HepG2 (cell line): Measurements from ENCODE around the gene KRT34. TPM values are rescaled to one million over a fixed set of nuclear protein-coding genes. Genes with fewer than 3 reads are reported as not detected.

ENCODE experiments used
- FOXM1 ChIP-seq: sonication (generic); formaldehyde crosslinking; IDR thresholded peaks from 2 replicates; pipeline ENCODE4 v1.5.0; 2020; ENCODE audit warnings: missing genetic modification reagents
- GPN1 ChIP-seq: sonication (generic); formaldehyde crosslinking; IDR thresholded peaks from 2 replicates; pipeline ENCODE4 v1.5.1; 2020; ENCODE audit warnings: missing genetic modification reagents, borderline replicate concordance
- JDP2 ChIP-seq: sonication (generic); formaldehyde crosslinking; IDR thresholded peaks from 2 replicates; pipeline ENCODE4 v1.8.1; 2022; ENCODE audit warnings: missing genetic modification reagents, borderline replicate concordance
- MBNL3 ChIP-seq: fragments of 250-450 bp; sonication (Bioruptor Pico); conservative IDR thresholded peaks from 2 replicates; pipeline ENCODE4 v1.8.0; 2022; ENCODE audit warnings: mild to moderate bottlenecking, inconsistent platforms
- MIER3 ChIP-seq: IDR thresholded peaks from 2 replicates; pipeline ENCODE4 v1.6.1; 2016; ENCODE audit warnings: missing compliant biosample characterization, borderline replicate concordance
- SAFB2 ChIP-seq: sonication (generic); formaldehyde crosslinking; IDR thresholded peaks from 2 replicates; pipeline ENCODE4 v1.5.1; 2020; ENCODE audit warnings: missing genetic modification reagents, low read depth, mild to moderate bottlenecking, borderline replicate concordance
- SRF ChIP-seq: IDR thresholded peaks from 2 replicates; pipeline ENCODE4 v1.6.1; 2011; ENCODE audit warnings: mild to moderate bottlenecking, low read depth, low read length, moderate library complexity
- THAP7 ChIP-seq: sonication (generic); formaldehyde crosslinking; IDR thresholded peaks from 2 replicates; pipeline ENCODE4 v1.8.1; 2023; ENCODE audit warnings: mild to moderate bottlenecking, missing genetic modification reagents
- YEATS4 ChIP-seq: sonication (generic); formaldehyde crosslinking; IDR thresholded peaks from 2 replicates; pipeline ENCODE4 v1.4.0; 2020; ENCODE audit warnings: missing genetic modification reagents, borderline replicate concordance
- ZBTB1 ChIP-seq: sonication (generic); formaldehyde crosslinking; IDR thresholded peaks from 2 replicates; pipeline ENCODE4 v1.4.0; 2020; ENCODE audit warnings: missing genetic modification reagents, borderline replicate concordance
- ZBTB4 ChIP-seq: sonication (generic); formaldehyde crosslinking; IDR thresholded peaks from 2 replicates; pipeline ENCODE4 v1.4.0; 2020; ENCODE audit warnings: missing genetic modification reagents, mild to moderate bottlenecking, borderline replicate concordance
- ZNF335 ChIP-seq: sonication (generic); formaldehyde crosslinking; IDR thresholded peaks from 2 replicates; pipeline ENCODE4 v1.4.0; 2020; ENCODE audit warnings: missing genetic modification reagents
- ZNF724P ChIP-seq: sonication (generic); formaldehyde crosslinking; IDR thresholded peaks from 2 replicates; pipeline ENCODE4 v1.8.0; 2022; ENCODE audit warnings: missing genetic modification reagents, borderline replicate concordance
- ZNF768 ChIP-seq: sonication (generic); formaldehyde crosslinking; IDR thresholded peaks from 2 replicates; pipeline ENCODE4 v1.4.0; 2020; ENCODE audit warnings: missing genetic modification reagents
- ZNF777 ChIP-seq: sonication (generic); formaldehyde crosslinking; IDR thresholded peaks from 2 replicates; pipeline ENCODE4 v1.4.0; 2020; ENCODE audit warnings: missing genetic modification reagents
- polyA plus RNA-seq, 8 experiments: library from polyadenylated mRNA; depleted of rRNA in 3 of 8; stranded (reverse) in 7 of 8; unstranded in 1 of 8; fragments of >200 nt; fragmentation: Illumina TruSeq in 4 of 8; extraction: Trizol in 4 of 8; gene quantifications; 2 replicates each; pipeline versions ENCODE4 v1.2.1 to v1.2.3, GENCODE V29; 2011 to 2016; ENCODE audit warnings: low read depth in 4 of 8, missing spikeins in 1 of 8, mixed read lengths in 1 of 8; ENCODE audit not compliant: insufficient read depth in 1 of 8
- total RNA-seq, 5 experiments: library from RNA; depleted of rRNA; stranded (reverse); fragments of >200 nt; fragmentation: Illumina TruSeq; extraction: Trizol; gene quantifications; 2 replicates each; pipeline ENCODE4 v1.2.3, GENCODE V29; 2016; ENCODE audit warnings: low read depth in 1 of 5
- TF ChIP-seq, protein P1 (sequence below): sonication (generic); formaldehyde crosslinking; IDR thresholded peaks from 2 replicates; pipeline ENCODE4 v1.8.0; 2022; ENCODE audit warnings: low read depth, missing genetic modification reagents
- TF ChIP-seq, protein P2 (sequence below): IDR thresholded peaks from 2 replicates; pipeline ENCODE4 v1.6.1; 2016; ENCODE audit warnings: mild to moderate bottlenecking, missing biosample characterization, missing genetic modification reagents
- TF ChIP-seq, protein P3 (sequence below): IDR thresholded peaks from 2 replicates; pipeline ENCODE4 v1.6.1; 2016; ENCODE audit warnings: control low read depth
- TF ChIP-seq, protein P4 (sequence below): sonication (generic); formaldehyde crosslinking; IDR thresholded peaks from 2 replicates; pipeline ENCODE4 v1.4.0; 2020; ENCODE audit warnings: missing genetic modification reagents, mild to moderate bottlenecking, borderline replicate concordance

Gene KRT34
- total and polyA plus RNA-seq, 2 of the 13 experiments (the other 11 are each of a cell fraction or from before 2014, with no cell fraction given): not detected

GRCh38 chr17:41329279-41329948, 52.7 kb downstream of the KRT34 start (continued):
- TF ChIP-seq ZBTB4 (CRISPR knock-in tag) (0 out of 2 replicates have a peak, but pooled peaks have one; percentile 55), ZNF768 (0 out of 2 replicates have a peak, but pooled peaks have one; percentile 16), ZNF335 (CRISPR knock-in tag) (no peak), SAFB2 (CRISPR knock-in tag) (no peak), YEATS4 (CRISPR knock-in tag) (no peak), ZBTB1 (CRISPR knock-in tag) (no peak), JDP2 (CRISPR knock-in tag) (no peak), ZNF777 (CRISPR knock-in tag) (no peak), GPN1 (CRISPR knock-in tag) (no peak), MBNL3 (CRISPR knock-in tag) (no peak), SRF (no peak), MIER3 (CRISPR knock-in tag) (no peak), FOXM1 (CRISPR knock-in tag) (no peak), ZNF724P (CRISPR knock-in tag) (no peak), THAP7 (CRISPR knock-in tag) (no peak)
- TF ChIP-seq, protein P1, sequence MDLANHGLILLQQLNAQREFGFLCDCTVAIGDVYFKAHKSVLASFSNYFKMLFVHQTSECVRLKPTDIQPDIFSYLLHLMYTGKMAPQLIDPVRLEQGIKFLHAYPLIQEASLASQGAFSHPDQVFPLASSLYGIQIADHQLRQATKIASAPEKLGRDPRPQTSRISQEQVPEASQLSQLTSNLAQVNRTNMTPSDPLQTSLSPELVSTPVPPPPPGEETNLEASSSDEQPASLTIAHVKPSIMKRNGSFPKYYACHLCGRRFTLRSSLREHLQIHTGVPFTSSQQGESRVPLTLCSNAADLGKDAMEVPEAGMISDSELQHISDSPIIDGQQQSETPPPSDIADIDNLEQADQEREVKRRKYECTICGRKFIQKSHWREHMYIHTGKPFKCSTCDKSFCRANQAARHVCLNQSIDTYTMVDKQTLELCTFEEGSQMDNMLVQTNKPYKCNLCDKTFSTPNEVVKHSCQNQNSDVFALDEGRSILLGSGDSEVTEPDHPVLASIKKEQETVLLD (CRISPR knock-in tag): no peak
- TF ChIP-seq, protein P2, sequence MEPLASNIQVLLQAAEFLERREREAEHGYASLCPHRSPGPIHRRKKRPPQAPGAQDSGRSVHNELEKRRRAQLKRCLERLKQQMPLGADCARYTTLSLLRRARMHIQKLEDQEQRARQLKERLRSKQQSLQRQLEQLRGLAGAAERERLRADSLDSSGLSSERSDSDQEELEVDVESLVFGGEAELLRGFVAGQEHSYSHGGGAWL (CRISPR knock-in tag): no peak
- TF ChIP-seq, protein P3, sequence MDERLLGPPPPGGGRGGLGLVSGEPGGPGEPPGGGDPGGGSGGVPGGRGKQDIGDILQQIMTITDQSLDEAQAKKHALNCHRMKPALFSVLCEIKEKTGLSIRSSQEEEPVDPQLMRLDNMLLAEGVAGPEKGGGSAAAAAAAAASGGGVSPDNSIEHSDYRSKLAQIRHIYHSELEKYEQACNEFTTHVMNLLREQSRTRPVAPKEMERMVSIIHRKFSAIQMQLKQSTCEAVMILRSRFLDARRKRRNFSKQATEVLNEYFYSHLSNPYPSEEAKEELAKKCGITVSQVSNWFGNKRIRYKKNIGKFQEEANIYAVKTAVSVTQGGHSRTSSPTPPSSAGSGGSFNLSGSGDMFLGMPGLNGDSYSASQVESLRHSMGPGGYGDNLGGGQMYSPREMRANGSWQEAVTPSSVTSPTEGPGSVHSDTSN: no peak
- TF ChIP-seq, protein P4, sequence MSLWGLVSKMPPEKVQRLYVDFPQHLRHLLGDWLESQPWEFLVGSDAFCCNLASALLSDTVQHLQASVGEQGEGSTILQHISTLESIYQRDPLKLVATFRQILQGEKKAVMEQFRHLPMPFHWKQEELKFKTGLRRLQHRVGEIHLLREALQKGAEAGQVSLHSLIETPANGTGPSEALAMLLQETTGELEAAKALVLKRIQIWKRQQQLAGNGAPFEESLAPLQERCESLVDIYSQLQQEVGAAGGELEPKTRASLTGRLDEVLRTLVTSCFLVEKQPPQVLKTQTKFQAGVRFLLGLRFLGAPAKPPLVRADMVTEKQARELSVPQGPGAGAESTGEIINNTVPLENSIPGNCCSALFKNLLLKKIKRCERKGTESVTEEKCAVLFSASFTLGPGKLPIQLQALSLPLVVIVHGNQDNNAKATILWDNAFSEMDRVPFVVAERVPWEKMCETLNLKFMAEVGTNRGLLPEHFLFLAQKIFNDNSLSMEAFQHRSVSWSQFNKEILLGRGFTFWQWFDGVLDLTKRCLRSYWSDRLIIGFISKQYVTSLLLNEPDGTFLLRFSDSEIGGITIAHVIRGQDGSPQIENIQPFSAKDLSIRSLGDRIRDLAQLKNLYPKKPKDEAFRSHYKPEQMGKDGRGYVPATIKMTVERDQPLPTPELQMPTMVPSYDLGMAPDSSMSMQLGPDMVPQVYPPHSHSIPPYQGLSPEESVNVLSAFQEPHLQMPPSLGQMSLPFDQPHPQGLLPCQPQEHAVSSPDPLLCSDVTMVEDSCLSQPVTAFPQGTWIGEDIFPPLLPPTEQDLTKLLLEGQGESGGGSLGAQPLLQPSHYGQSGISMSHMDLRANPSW (CRISPR knock-in tag): no peak
